ENCODE results near the gene TMEM125.

DNA sequence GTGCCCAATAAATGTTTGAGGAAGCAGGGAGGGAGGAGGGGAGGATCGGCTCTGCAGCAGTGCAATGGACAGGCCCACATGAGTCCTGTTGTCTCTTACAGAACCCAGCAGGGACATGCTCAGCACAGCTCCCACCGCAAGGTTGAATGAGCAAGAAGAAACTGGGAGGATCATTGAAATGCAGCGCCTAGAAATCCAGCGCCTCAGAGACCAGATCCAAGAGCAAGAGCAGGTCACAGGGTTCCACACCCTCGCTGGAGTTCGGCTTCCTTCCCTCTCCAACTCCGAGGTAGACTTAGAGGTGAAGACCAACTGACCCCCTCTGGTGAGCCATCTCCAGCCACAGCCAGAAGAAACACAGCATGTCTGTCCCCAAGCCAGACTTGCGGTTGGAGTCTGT is 15.9 kb upstream of the TMEM125 start:
- TF ChIP-seq, protein P1, sequence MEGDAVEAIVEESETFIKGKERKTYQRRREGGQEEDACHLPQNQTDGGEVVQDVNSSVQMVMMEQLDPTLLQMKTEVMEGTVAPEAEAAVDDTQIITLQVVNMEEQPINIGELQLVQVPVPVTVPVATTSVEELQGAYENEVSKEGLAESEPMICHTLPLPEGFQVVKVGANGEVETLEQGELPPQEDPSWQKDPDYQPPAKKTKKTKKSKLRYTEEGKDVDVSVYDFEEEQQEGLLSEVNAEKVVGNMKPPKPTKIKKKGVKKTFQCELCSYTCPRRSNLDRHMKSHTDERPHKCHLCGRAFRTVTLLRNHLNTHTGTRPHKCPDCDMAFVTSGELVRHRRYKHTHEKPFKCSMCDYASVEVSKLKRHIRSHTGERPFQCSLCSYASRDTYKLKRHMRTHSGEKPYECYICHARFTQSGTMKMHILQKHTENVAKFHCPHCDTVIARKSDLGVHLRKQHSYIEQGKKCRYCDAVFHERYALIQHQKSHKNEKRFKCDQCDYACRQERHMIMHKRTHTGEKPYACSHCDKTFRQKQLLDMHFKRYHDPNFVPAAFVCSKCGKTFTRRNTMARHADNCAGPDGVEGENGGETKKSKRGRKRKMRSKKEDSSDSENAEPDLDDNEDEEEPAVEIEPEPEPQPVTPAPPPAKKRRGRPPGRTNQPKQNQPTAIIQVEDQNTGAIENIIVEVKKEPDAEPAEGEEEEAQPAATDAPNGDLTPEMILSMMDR (conservative IDR thresholded peaks at IDR 0.05; ENCODE audit: low read length), result no peak
- no peak for TF ChIP-seq EZH2phosphoT487 (IDR thresholded peaks at IDR 0.05; ENCODE audit: borderline replicate concordance)
